Lower leg skin (tissue), 3 donors: ENCODE data around the gene EHMT1.

Experiments used
- CTCF ChIP-seq, 3 donors: fragments of 450-650 bp; IDR thresholded peaks; one replicate each; pipeline ENCODE4 v1.5.1; 2016; ENCODE audit warnings: antibody characterized with exemption in 3 of 3, mild to moderate bottlenecking in 3 of 3, moderate library complexity in 2 of 3
- POLR2A ChIP-seq, 2 donors: fragments of 450-650 bp; IDR thresholded peaks; one replicate each; pipeline ENCODE4 v1.6.1; 2016 to 2017; ENCODE audit warnings: antibody characterized with exemption in 2 of 2, mild to moderate bottlenecking in 1 of 2, moderate library complexity in 1 of 2

GRCh38 chr9:137721479-137721878 is 102.7 kb downstream of the EHMT1 start:
- TF ChIP-seq CTCF (IDR thresholded peaks at IDR 0.05): no peak
- no peak for TF ChIP-seq POLR2A (IDR thresholded peaks at IDR 0.05)
